ENCODE measurements around the gene DCDC2.

Gene DCDC2

GRCh38 chr6:24140591-24140990 lies 217.3 kb downstream of the DCDC2 start:
- DNase-seq: no peak

GRCh38 chr6:24139639-24140038 lies 218.2 kb downstream of the DCDC2 start:
- DNase-seq: no peak

DNA sequence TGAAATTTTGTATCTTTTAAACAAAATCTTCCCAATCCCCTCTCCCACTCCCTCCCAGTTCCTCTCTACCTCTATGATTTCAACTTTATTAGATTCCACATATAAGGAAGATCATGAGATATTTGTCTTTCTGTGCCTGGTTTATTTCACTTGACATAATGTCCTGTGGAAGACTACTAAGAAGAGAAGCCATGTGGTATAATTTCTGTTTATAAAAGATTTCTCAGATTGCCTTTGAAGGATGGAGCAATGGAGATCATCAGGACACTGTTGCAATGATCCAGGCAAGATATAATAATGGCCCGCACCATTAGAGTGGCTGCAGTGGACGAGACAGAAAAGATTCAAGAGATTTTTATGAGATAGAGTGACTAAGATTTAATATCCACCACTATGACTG lies 218.8 kb downstream of the DCDC2 start:
- no peak for DNase-seq

DNA sequence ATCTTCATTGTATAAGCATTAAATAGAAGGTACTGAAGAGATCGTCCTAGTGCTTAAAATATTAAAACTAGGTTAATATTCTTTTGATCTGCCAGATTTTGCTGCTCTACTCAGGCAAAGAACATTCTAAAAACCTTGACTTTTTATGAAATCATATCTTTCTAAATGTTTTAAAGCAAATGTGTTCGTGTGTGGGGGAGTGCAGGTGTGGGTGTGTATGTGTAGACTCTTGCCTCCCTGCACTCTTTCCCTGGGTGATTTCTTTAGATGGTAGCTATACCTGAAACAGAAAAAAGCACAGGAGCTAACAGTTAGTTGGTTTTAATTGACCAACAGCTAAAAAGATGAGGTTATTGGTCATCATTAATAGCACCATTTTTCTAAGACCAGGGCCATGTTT lies 226.1 kb downstream of the DCDC2 start:
- DNase-seq: no peak

DNA sequence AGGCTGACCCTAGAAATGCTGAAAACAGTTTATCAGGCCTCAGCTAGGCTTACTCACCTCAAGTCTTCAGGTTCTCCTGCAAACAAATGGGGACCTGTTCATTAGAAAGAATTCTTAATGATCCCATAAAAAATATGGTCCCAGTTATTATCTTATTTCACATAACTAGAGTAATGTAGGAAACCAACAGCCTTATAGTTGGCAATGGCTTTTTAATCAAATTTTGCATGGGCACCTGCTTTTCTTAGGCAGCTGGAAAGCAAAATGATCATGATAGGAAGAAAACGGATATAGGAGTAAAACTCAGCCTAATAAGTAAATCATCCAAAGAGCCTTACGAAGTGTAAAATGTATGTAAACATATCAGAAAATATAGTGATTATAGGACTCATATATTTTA lies 230.5 kb downstream of the DCDC2 start:
- DNase-seq: no peak

- DNase-seq: no peak
These were observed 231.2 kb downstream of the DCDC2 start for GRCh38 chr6:24126586-24127192.

- peak; percentile 85 for DNase-seq
These were observed 231.9 kb downstream of the DCDC2 start, which contains the start of gene NRSN1 for GRCh38 chr6:24125980-24126379. Gene NRSN1 (plus strand): TSS chr6:24126215. CDS start chr6:24134328, 8,113 bp downstream.

DNA sequence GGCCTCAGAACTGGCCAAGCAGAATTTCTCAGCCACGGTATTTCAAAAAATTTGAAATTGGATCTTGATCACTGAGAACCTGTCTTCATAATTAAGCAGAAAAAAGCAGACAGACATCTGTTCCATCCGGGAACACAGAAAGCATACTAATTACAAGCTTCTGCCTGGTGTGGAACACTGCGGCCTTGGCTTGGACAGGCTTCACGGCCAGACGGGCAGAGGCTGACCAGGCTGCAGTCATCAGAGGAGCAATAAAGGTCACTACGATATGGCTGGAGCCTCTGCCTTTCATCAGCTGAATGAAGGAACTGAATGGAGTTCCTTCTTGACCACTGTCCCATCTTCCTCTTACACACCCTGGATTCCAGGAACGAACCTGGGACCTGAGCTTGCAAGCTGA lies 235.7 kb downstream of the DCDC2 start:
- no peak for DNase-seq
